Retinal pigment epithelial cell (primary cell): ENCODE results near the gene MSANTD1.

ENCODE experiments used
- DNase-seq: peaks from one replicate; pipeline ENCODE4 v3.0.0-alpha.2; 2010; ENCODE audit warnings: low read depth
- H3K4me3 ChIP-seq: 2 replicates; pipeline ENCODE4 v1.5.1; 2011; ENCODE audit warnings: mild to moderate bottlenecking, low read length, control low read depth, moderate library complexity
- CTCF ChIP-seq: conservative IDR thresholded peaks from 2 replicates; pipeline ENCODE4 v1.5.1; 2011; ENCODE audit warnings: low read depth, low read length, control low read depth, inconsistent platforms

The MSANTD1 gene

GRCh38 chr4:3232871-3233271 is 16.1 kb upstream of the MSANTD1 start:
- no peak for DNase-seq
- TF ChIP-seq CTCF = no peak
- H3K4me3 ChIP-seq = no peak overlapping the region

GRCh38 chr4:3233391-3234071 is 15.4 kb upstream of the MSANTD1 start:
- H3K4me3 ChIP-seq = no peak overlapping the region
- no peak for TF ChIP-seq CTCF
- DNase-seq = no peak

GRCh38 chr4:3234171-3235029 is 14.6 kb upstream of the MSANTD1 start:
- DNase-seq = no peak
- no peak for TF ChIP-seq CTCF
- H3K4me3 ChIP-seq = no peak overlapping the region

GRCh38 chr4:3235030-3235345 is 14.0 kb upstream of the MSANTD1 start:
- H3K4me3 ChIP-seq = no peak overlapping the region
- no peak for DNase-seq
- no peak for TF ChIP-seq CTCF

GRCh38 chr4:3235581-3235980 is 13.4 kb upstream of the MSANTD1 start:
- no peak for TF ChIP-seq CTCF
- H3K4me3 ChIP-seq = no peak overlapping the region
- DNase-seq = no peak

GRCh38 chr4:3236326-3236878 is 12.6 kb upstream of the MSANTD1 start:
- H3K4me3 ChIP-seq = no peak overlapping the region
- DNase-seq = no peak
- TF ChIP-seq CTCF = no peak
